GM19455 (cell line): ENCODE data around the gene WDFY4.
A peak's percentile ranks its signal among the peaks of the same experiment; 100 is the strongest.

Source experiments
- ATAC-seq: cut with Tn5 transposase; IDR thresholded peaks from one replicate; pipeline ENCODE4 v1.9.1; 2021; ENCODE audit not compliant: unreplicated experiment

The WDFY4 gene

DNA sequence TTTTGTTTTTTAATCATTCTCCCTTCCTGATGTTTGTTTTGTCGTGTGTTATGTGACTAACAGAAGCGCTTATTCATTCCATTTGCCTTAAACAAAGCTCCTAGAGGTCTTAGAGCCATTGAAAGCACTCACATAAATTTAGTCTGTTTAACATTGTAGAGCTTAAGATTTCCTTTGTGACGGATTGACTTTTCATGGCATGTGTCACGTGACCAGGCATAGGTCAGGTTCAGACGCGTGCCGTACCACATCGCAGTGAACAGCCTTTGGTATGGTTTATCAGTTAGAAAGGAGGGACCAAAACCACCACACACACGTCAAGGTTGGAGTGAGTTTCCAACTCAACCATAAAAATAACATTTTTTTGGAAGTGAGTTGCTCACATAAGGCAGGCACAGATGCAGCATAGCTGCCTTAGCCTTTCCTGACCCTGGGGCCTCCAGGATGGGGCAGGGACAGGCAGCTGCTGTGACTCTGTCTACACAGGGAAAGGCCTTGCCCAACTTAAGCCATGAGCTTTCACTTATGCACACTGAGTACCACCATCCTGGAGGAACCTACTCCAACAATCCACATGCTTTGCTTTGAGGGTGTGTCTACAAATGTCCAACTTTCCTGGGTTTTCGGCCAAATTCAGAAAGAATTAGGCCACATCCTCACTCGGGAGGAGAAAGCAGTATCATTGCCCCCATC is 55.5 kb downstream of the WDFY4 start:
- ATAC-seq = no peak

DNA sequence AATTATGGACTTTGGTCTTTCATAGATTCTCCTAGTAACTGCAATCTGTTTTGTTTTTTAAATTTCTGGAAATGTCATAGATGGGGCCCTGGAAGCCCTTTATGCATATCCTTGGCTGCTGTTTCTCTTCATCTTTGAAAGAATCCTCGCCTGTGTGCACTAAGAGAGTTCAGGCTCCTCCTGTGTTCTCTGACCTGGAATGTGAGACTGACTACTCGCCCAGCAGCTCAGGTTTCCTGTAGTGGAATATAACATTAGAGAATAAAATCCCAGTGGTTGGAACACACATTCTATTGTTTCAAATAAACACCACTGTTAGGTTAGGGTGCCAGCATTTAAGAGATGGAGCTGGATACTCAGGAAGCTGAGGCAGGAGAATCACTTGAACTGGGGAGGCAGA is 56.3 kb downstream of the WDFY4 start:
- no peak for ATAC-seq

DNA sequence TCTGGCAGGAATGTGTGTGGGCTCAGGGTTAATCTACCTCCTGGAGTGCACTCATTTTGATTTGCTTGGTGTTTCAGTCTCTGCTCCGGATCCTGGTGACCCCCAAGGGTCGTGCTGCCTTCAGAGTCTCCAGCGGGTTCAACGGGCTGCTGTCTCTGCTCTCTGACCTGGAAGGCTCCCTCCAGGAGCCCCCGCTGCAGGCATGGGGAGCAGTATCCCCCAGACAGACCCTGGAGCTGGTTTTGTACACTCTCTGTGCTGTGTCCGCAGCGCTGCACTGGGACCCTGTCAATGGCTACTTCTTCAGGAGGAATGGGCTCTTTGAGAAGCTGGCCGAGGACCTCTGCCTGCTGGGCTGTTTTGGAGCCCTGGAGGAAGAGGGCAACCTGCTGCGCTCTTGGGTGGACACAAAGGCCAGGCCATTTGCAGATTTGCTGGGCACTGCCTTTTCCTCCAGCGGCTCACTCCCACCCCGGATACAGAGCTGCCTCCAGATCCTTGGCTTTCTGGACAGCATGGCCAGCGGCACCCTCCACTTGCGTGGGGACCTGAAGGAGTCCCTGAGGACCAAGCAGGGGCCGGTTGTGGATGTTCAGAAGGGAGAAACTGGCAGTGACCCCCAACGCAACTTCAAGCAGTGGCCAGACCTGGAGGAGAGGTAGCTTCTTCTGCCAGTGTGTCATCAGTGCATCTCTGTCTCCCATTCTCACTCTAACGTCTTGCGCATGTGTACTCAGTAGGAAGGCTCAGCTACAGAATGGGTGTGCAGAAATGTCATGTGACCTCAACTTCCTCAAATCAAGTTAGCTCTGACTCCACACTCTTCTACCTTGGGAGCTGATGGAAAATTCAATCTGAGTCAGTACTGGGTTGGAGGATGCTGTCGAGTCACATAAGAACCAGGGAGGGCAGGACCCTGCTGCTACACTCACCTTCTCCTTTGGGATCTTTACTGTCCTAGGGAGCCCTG is 58.5 kb downstream of the WDFY4 start:
- ATAC-seq = no peak

DNA sequence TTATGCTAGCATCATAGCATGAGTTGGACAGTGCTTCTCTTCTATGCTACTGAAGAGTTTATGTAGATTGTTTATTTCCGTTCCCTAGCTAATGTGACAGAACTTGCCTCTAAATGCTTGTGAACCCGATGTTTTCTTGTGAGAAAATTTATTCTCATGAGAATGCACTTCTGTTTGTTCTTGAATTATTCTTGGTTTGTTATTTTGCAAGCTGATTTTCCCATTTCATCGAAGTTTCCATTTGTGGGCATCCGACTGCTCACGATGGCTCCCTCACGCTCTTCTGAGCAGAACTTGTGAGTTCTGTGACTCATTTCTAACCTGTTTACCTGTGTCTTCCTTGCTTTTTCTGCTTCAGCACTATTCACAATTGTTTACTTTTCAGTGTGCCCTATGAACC is 59.9 kb downstream of the WDFY4 start:
- no peak for ATAC-seq

DNA sequence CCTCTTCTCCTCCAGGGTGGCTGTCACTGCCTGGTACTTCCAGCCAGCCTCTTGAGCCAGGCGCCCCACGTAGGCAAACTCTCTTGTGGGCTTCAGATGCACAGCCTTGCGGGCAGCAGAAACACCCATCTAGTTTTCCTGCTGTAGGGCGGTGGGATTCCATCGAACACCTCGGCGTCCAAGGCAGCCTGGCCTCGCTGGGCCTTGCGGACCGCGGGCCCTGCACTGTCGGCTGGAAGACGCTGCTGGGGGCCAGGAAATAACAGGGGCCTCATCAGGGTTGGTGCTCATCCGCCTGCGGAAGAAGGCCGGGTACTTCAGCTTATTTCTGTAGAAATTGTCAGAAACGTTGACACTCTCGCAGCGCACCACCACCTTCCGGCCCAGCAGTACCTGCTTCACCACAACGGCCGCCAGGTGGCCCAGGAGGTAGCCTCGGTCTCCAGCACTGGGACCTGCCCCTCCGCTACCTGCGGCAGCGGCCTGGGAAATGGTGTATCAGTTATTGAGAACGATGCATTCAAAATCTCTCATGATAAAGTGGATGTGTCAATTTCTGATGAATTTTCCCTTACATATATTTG is 61.1 kb downstream of the WDFY4 start:
- ATAC-seq = no peak

DNA sequence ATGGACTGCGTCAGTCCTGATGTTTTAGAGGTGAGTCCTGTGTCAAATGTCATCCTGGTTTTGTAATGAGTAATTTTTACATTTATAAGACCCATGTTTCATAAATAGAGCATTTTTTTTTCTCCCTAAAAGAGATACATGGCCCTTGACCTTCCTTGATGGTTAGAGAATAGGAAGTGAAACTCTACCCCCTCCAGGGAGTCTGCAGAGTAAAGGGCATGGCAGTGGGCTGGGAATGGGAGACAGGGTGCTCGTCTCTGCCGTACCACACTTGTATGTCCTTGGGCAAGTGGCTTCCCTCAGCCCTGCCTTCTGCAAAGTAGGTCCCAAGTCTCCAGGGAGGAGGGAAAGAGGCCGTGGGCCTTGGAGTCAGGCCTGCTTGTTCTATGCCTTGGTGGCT is 63.9 kb downstream of the WDFY4 start:
- no peak for ATAC-seq

DNA sequence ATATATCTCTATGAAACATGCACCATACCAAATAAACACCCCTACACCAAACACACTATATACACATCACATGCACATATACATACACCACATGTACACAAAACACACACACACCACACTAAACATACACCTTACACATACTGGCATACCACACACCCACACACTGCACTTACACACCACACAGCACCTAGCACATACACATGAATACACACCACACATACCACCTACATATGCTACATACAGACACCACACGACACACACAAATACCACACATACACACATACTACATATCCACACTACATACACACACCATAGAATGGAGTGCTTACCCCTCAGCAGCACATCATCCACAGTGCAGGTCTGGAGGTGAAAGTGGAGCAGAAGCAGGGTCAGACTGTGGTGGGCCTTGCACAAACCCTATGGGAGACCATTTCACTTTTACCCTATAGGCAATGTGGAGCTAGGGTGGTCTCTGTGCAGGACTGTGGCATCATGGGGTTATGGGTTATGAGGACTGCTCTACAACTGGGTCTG is 64.6 kb downstream of the WDFY4 start:
- no peak for ATAC-seq

DNA sequence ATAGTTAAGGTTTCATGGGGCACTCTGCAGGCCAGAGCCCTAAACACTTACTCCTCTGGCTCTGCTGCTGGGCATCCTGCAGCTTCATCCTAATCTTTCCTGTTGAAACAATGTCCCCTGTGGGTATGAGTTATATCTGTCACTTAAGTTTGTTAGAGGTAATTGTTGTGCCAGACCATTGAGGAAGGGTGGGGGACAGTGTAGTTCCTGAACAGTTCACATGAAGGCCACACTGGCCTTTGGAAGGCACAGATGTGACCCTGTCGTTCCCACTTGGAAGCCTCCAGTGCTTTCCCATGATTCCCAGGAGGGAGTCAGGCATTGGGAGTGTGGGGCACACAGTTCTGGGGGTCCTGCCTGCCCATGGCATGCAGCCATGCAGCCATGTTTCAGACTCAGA is 65.3 kb downstream of the WDFY4 start:
- ATAC-seq = no peak

DNA sequence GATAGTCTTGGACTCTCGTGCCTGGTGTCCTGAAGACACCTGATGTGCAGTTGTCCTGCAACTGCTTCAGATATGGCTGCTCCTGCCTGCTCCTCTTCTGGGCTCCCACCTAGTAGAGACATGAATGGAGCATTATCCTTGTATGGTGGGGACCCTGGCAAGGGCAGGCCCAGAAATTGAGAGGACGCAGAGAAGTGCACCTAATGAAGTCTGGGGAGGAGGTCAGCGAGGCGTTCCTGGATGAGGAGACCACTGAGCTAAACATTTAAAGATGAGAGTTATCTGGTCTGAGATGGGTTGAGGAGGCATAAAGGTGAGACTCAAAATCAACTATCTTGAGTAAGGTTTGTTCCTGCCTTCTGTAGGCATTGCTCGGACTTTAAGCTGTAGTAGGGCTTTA is 66.3 kb downstream of the WDFY4 start:
- ATAC-seq = no peak

DNA sequence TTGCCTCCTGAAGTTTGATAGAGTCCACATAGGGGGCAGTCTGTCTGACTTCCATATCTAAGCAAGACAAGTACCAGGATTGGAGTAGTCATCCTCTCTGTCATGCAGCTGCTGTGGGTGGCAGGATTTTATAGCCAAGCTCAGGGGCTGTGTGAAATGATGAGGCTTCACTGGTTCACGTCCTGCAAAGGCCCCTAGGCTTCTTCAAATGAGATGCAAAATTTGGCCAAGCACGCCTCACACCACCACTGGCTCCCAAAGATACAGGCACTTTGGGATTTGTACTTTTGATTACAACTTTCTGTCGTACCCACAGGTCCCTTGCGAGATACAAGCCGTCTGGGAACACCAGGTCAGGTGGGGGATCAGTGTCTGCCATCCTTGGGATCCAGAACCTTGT is 67.1 kb downstream of the WDFY4 start:
- ATAC-seq = no peak

DNA sequence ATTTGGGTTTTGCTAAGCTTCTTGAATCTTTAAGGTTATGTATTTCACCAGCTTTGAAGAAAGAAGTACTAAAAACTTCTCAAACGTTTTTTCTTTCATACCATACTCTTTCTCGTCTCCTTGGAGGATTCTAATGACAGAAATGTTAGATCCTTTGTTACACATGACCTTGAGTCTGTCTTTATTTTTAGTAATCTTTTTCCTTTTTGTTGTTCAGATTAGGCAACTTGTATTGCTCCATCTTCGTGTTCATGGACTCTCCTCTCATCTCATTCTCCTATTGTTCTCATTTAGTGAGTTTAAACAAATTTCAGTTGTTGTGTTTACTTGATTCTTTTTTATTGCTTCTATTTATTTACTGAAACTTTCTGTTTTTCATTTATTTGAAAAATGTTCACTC is 73.7 kb downstream of the WDFY4 start:
- ATAC-seq = no peak

DNA sequence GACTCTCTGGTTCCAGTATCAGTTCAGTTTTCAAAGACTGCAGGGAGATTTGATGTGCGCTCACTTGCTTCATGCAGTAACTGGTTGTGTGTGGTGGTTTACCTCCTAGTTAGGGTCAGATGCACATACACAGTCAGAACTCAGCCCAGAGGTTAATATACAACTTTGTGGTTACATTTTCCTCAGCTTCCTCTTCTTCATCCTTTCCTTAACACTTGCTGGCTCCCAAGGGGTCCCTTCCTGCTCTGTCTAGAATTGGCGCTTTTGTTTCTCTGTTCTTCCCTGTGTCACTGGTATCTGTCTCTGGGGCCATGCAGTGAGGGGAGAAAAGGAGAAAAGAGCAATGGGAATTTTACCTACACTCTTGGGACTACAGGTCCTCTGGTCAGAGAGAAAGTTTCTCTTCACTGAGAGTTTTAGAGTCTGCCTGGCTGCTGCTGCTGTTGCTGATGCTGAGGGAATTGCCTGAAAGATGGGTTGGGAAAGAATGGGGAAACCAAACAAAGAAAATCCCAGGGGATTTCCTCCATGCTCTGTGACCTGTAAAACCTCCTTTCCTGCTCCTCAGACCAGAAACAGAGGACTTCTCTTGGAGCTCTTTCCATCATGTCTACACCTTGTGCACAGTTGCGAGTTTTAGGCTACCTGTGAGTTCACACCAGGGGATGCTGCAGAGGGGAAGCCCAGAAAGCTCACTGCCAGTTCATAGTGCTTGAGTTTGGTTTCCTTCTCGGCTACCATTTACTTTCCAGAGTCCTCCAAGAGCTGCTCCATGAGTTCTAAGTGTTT is 74.6 kb downstream of the WDFY4 start:
- peak; percentile 76 for ATAC-seq

DNA sequence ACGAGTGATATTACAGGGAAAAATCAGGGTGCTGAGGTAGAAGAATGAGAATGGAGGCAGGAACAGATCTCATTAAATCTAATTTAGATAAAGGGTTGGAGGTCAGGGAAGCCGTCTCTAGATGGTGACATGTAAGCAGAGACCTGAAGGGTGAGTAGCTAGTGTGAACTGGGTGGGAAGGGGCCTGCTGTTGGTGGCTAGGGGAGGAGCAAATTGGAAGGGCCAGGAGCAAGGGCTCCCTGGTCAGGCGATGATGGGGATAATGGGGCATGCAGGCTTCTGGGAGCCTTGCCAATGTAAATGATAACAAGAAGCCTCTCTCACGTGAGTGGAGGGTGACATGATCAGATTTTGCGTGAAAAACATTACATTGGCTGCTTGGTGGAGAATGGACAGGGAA is 76.3 kb downstream of the WDFY4 start:
- no peak for ATAC-seq

DNA sequence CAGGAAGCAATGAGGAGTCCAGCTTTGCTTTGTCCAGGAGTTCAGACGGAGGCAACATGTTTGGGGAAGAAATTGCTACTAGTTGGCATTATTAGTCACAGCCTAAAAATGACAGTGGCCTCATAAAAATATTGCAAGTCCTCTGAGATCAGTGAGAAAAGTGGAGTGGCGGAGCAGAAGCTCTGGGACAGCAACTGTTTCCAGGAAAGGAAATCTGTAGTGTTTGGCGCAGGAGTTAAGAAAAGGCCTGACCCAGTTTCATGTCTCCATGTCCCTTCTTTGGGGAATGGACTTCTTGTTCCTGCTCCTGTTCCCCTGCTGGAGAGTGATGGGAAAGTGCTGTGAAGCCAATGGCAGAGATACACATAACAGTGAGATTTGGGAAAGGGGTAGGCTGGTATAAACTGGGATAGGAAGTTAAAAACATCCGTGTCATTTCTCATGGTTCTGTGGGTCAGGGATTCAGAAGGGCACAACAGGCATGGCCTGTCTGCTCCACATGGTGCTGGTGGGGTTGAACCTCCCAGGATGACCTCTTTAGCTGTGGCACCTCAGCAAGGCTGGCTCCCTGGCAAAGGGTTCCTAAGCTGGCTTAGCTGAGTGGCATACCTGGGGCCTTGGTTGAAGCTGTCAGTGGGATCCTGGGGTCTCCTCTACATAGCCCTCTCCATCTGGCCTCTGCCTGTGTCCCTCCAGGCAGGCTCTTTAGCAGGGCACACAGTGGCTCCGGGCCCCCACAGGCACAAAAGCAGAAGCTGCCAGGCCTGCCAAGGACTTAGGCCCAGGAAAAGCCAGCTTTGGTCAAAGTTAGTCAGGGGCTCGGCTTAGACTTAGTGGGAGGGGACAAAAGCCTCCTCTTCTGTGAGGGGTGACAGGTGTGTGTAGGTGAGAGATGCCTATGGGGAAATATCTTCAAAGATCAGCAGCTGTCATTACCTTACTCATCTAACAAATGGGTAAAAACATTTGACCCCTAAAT is 77.7 kb downstream of the WDFY4 start:
- no peak for ATAC-seq

DNA sequence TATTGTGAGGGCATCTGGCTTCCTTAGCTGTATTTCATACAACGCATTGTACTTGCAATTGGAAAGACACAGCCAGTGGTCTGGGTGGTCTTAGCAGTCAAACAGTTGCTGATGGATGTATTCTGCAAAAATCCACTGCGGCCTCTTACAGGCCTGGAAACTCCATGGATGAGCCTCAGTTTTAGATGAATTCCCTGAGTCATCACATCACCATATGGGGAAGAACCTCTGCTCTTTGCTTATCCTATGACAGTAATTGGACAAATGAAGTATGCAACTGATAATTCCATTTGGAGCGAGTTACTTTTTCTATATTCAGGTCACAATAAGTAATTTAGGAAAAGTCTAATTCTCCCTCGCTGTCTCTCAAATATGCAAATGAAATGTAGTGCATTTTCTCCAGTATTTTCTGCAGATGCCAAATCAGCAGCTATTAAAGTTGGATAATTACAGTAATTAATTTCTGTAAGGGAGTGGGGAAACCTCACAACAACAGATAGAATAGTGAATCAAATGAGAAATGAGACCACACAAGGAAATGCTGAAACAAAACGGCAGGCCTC is 78.8 kb downstream of the WDFY4 start:
- no peak for ATAC-seq

DNA sequence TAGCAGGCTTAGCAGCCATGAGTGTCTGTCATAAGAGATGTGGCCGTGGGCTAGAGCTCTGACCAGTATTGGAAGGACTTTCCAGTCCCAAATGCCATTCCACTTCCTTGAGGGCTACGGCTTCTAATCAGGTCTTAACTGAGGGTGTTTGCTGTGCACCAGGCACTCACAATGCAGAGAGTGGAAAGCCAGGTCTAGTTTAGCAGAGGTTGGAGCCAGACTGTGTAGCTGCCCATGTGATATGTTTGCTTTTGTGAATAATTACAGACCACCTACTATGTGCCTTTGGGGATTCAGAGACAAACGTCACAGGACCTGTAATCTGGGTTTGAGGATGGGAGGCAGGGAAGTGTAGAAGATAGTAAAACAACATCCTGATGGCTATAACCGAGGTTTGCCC is 79.8 kb downstream of the WDFY4 start:
- ATAC-seq = no peak

DNA sequence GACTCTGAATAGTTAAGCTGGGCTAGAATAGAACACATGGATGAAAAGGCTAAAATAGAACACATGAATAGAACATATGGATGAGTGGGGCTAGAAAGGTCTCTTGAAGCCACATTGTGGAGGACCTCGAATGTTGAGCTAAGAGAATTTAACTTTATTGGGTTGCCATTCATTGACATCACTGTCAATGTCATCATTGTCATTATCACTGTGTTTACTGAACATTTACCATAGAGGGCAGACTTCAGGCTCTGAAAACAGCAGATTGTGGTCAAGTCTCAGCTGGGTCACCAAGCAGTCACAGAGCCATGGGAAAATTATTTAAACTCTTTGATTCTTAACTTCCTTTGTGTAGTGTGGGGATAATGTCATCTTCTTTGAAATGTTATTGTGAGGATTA is 80.4 kb downstream of the WDFY4 start:
- ATAC-seq = no peak

DNA sequence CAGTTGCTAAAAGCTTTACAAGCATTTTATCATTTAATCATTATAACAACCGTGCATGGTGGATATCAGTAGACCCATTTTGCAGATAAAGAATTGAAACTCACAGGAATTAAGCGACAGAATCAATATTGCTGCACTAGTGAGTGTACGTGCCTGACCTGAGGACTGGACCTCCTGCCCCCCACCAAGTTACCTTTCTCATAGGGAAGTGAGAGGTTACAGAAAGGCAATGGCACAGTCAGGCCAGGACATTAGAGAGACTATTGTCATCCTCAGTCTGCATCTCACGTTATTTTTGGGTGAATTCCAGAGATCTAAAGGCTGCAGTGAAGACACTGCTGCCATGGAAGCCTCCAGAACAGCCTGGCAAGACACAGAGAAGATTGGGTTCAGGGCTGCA is 80.9 kb downstream of the WDFY4 start:
- no peak for ATAC-seq

DNA sequence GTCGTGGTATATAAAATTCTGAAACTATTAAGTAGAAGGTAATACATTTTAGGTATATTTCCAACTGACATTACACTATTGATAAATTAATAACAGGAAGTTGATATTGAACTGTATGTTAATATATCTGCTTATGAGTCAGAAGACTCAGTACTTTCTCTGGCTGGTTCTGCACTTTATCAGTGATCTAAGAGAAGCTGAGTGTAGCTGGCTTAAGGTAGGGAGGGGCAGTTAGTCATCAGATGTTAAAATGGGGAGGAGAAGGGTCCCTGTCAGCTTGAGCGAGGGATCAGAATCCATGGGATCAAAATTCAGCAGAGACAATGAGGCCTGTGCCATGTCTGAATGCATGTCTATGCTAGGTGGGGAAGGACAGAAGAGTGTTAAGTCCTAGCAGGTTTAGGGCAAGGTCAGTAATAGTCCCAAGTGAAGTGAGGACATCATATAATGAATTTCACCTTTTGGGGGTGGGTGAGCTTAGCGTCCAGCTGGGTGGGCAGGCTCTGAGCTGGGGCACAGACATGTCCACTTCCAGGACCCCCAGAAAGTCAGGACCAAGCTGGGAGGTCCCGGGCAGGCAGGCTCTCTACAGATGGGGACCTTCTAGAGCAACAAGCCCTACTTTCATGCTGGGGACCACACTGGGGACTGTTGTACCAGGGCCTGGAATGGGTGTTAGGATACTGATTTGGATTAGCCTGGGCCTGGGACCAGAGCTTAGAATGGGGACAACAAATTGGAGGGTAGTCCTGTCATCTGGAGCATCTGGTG is 82.9 kb downstream of the WDFY4 start:
- no peak for ATAC-seq
